ENCODE data around the gene TIFAB. TPM values are rescaled to one million over a fixed set of nuclear protein-coding genes. Genes with fewer than 3 reads are reported as not detected.

Gene TIFAB
- total RNA-seq, 1 donor from 2014 or later = not detected

- H3K9me3 ChIP-seq = no peaks in the 10 kb centered on the region
- TF ChIP-seq POLR2A (IDR thresholded peaks at IDR 0.05) (no peak), CTCF (IDR thresholded peaks at IDR 0.05) (no peak), POLR2AphosphoS5 (IDR thresholded peaks at IDR 0.05; ENCODE audit: insufficient read depth in 1 of 2, low read depth in 1 of 2) (no peak)
- no peak overlapping the region for H3K27ac ChIP-seq
- no peaks in the 10 kb centered on the region for H3K36me3 ChIP-seq
- H3K4me1 ChIP-seq = peaks cover 25% of the 10 kb centered on the region
- H3K27me3 ChIP-seq = no peaks in the 10 kb centered on the region
- no peak for DNase-seq (ENCODE audit: extremely low spot score in 2 of 2)
- intact Hi-C loops (cut with DNase I) = no loop called here
- H3K4me3 ChIP-seq = no peak overlapping the region
Observed at GRCh38 chr5:135486131-135487036, 34.2 kb upstream of the TIFAB start.

- H3K4me3 ChIP-seq = no peak overlapping the region
- no peaks in the 10 kb centered on the region for H3K27me3 ChIP-seq
- no peak for DNase-seq (ENCODE audit: extremely low spot score in 2 of 2)
- TF ChIP-seq POLR2AphosphoS5 (IDR thresholded peaks at IDR 0.05; ENCODE audit: insufficient read depth in 1 of 2, low read depth in 1 of 2) = no peak
- no peak for TF ChIP-seq POLR2A (IDR thresholded peaks at IDR 0.05)
- TF ChIP-seq CTCF (IDR thresholded peaks at IDR 0.05) = no peak
- H3K9me3 ChIP-seq = no peaks in the 10 kb centered on the region
- H3K27ac ChIP-seq = no peak overlapping the region
- peaks cover 18% of the 10 kb centered on the region for H3K4me1 ChIP-seq
- intact Hi-C loops (cut with DNase I) = no loop called here
- no peaks in the 10 kb centered on the region for H3K36me3 ChIP-seq
Observed at GRCh38 chr5:135484674-135485086, 32.5 kb upstream of the TIFAB start.

GRCh38 chr5:135483254-135483653 lies 31.1 kb upstream of the TIFAB start:
- no peak for DNase-seq (ENCODE audit: extremely low spot score in 2 of 2)
- Histone ChIP-seq H3K36me3 (no peaks in the 10 kb centered on the region), H3K4me1 (peaks cover 4% of the 10 kb centered on the region), H3K27me3 (no peaks in the 10 kb centered on the region), H3K9me3 (no peaks in the 10 kb centered on the region), H3K4me3 (no peak overlapping the region), H3K27ac (no peak overlapping the region)
- TF ChIP-seq CTCF (IDR thresholded peaks at IDR 0.05) (no peak), POLR2AphosphoS5 (IDR thresholded peaks at IDR 0.05; ENCODE audit: insufficient read depth in 1 of 2, low read depth in 1 of 2) (no peak), POLR2A (IDR thresholded peaks at IDR 0.05) (no peak)
- intact Hi-C loops (cut with DNase I) = no loop called here

- no peaks in the 10 kb centered on the region for H3K36me3 ChIP-seq
- H3K27ac ChIP-seq = no peak overlapping the region
- H3K27me3 ChIP-seq = no peaks in the 10 kb centered on the region
- H3K9me3 ChIP-seq = no peaks in the 10 kb centered on the region
- no peaks in the 10 kb centered on the region for H3K4me1 ChIP-seq
- no peak for DNase-seq (ENCODE audit: extremely low spot score in 2 of 2)
- intact Hi-C loops (cut with DNase I) = no loop called here
- H3K4me3 ChIP-seq = no peak overlapping the region
- TF ChIP-seq CTCF (IDR thresholded peaks at IDR 0.05) = no peak
- TF ChIP-seq POLR2A (IDR thresholded peaks at IDR 0.05) = no peak
- no peak for TF ChIP-seq POLR2AphosphoS5 (IDR thresholded peaks at IDR 0.05; ENCODE audit: insufficient read depth in 1 of 2, low read depth in 1 of 2)
Observed at GRCh38 chr5:135482381-135482933, 30.3 kb upstream of the TIFAB start.

- H3K27ac ChIP-seq = no peak overlapping the region
- intact Hi-C loops (cut with DNase I) = no loop called here
Observed at GRCh38 chr5:135481909-135482311, 29.8 kb upstream of the TIFAB start.

More at GRCh38 chr5:135481909-135482311, 29.8 kb upstream of the TIFAB start:
- Histone ChIP-seq H3K4me3 (no peak overlapping the region), H3K9me3 (no peaks in the 10 kb centered on the region), H3K36me3 (no peaks in the 10 kb centered on the region), H3K27me3 (no peaks in the 10 kb centered on the region), H3K4me1 (no peaks in the 10 kb centered on the region)
- TF ChIP-seq POLR2AphosphoS5 (IDR thresholded peaks at IDR 0.05; ENCODE audit: insufficient read depth in 1 of 2, low read depth in 1 of 2) = no peak
- no peak for TF ChIP-seq POLR2A (IDR thresholded peaks at IDR 0.05)
- TF ChIP-seq CTCF (IDR thresholded peaks at IDR 0.05) = no peak
- no peak for DNase-seq (ENCODE audit: extremely low spot score in 2 of 2)
